Forelimb muscle (tissue), 1 donor: Measurements from ENCODE around the gene INO80B. TPM values are rescaled to one million over a fixed set of nuclear protein-coding genes. Genes with fewer than 3 reads are reported as not detected.

Source experiments
- DNase-seq: peaks from one replicate; pipeline ENCODE4 v3.0.0-alpha.2; 2013; ENCODE audit warnings: low read depth
- polyA plus RNA-seq: library from polyadenylated mRNA; unstranded; fragments of 120-200 nt; gene quantifications from one replicate; pipeline ENCODE4 v1.2.1, GENCODE V29; 2013; ENCODE audit not compliant: insufficient read length

INO80B gene
- polyA plus RNA-seq, 1 donor: 19.0 TPM

- no peak for DNase-seq
These were observed 47.3 kb downstream of the INO80B start for GRCh38 chr2:74502147-74502719.

DNA sequence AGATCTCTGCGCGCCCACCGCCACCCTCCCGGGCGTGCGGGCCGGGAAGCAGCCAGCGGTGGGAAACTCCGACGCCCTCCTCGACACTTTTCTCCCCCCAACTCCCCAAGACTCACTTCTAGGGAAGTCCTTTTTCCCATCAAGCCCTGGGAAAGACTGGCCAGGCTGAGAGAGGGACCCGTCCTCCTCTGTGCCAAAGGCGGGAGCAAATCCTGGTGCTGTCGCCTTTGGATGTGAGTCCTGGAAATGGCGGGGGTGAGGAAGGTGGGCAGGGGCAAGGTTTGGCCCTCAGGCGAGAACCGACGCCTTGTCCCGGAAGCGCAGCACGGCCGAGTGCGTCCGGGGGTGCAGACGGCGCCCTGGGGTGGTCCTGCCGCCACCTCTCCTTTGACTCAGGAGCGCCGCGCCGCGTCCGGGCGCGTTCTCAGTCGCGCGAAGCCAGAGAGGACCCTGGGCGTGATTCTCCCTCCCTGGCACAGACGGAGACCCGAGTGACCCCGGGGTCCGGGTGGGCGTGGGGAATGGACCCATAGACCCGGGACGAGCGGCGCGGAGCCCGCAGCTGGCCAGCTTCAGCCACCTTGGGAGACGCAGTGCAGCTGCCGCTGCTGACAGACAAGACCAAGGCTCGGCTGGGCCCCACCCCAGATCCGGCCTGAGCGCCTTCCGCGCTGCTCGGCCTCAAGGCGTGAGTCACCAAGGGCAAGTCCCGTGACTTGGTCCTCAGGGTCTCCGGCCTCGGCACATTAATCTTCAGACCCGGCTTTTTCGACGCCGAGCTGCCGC is 48.0 kb downstream of the INO80B start:
- DNase-seq: no peak

DNA sequence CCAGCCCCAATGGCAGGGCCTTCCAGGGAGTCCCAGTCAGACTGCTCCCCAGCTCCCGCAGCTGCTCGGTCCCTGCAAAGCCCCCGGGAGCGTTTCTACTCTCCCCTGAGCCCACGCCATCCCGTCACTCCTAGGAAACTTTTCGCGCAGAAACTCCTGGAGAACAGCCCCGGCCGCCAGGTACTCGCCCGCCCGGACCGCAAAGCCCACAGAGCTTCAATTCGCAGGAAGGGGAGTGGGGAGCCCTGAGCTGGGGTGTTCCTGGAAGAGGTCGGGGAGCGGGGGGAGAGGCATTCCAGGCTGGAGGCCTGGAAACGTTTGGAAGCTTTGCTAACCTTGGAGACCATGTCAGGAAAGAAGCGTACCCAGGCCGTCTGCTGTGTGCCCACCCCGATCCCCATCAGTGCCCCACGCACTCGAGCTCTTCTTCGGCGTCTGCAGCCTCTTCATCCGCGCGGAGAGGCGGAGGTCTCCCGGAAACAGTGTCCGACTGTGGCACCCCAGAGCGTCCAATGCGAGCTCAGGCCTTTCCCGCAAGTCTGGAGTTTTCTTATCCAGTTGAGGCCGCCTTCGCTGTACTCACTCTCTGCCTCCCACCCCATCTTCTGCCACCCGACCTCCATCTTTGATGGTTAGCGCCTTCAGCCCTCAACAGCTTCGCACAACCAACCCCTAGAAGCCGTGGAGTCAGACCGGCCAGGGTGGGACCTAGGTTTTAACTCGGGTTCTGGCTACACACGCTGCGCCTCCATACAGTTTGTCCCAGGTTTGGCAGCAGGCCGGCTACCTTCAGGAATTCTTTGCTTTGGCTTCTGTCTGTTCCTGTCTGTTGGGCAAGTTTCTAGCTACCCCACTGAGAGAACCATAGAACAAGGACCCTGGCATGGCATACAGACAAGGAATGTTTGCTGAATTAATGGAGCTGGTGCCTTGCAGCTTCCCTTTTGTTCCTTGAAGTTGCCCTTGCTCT is 48.9 kb downstream of the INO80B start:
- DNase-seq: no peak

GRCh38 chr2:74504591-74504990 is 49.7 kb downstream of the INO80B start:
- DNase-seq: no peak

DNA sequence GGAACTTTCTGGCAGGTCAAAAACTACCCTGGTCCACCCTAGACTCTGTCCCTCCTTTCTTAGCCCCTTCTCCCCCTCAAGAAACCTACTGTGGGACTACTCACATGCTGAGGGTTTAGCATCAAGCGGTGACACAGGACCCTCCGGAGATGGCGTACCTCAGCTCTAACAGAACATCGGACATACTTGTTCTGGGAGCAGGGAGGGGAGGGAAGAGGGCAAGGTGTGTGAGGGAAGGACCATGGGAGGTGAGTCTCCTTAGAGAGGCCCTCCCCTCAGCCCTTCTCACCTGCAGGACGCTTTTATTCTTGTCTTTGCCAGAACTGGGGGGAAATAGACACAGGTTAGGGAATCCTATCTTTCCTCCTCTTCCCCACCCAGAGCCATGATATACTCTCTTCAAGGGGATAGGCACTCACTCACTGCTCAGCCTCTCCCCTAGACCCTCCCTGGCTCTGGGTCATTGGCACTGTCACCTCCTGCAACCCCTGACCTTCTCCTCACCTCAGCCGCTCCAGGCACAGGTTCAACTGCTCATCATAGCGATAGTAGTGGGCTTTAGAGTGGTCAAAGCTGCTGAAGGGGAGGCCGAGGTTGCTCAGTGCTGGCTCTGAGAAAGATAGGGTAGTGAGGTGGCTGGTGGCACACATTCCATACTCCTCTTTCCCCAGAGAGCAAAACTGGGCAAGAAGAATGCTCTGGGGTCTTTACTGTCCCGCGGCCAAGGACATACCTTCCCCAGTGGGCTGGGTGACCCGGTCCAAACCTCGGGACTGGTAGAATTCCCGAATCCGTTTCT is 50.8 kb downstream of the INO80B start:
- no peak for DNase-seq

GRCh38 chr2:74507145-74507925 is 52.4 kb downstream of the INO80B start, which contains the start of gene PCGF1:
Gene PCGF1 (minus strand): TSS chr2:74507695. CDS start chr2:74507668, 27 bp downstream.
- DNase-seq: peak; percentile 97

Other genes with a start within 250 kb of the INO80B start
- gene SLC4A5, start 111.7 kb upstream of the INO80B start, polyA plus RNA-seq: 2.0 TPM
- gene DCTN1, start 74.8 kb upstream of the INO80B start, polyA plus RNA-seq: 98.0 TPM
- gene C2orf81, start 33.5 kb upstream of the INO80B start, polyA plus RNA-seq: 2.2 TPM
- 8.7 TPM for gene WDR54, start 33.4 kb upstream of the INO80B start, polyA plus RNA-seq
- 50.9 TPM for gene RTKN, start 13.2 kb upstream of the INO80B start, polyA plus RNA-seq
- 57.6 TPM for gene WBP1, start 3.4 kb downstream of the INO80B start, polyA plus RNA-seq
- 30.4 TPM for gene MOGS, start 10.3 kb downstream of the INO80B start, polyA plus RNA-seq
- 66.9 TPM for gene MRPL53, start 17.6 kb downstream of the INO80B start, polyA plus RNA-seq
- gene CCDC142, start 27.9 kb downstream of the INO80B start, polyA plus RNA-seq: 9.9 TPM
- 18.3 TPM for gene TTC31, start 28.0 kb downstream of the INO80B start, polyA plus RNA-seq
- 1.2 TPM for gene LBX2, start 44.5 kb downstream of the INO80B start, polyA plus RNA-seq
- gene PCGF1, start 52.6 kb downstream of the INO80B start, polyA plus RNA-seq: 14.1 TPM
- gene TLX2, start 59.4 kb downstream of the INO80B start, polyA plus RNA-seq: not detected
- 0.14 TPM for gene DQX1, start 71.1 kb downstream of the INO80B start, polyA plus RNA-seq
- gene AUP1, start 74.6 kb downstream of the INO80B start, polyA plus RNA-seq: 60.5 TPM
- gene HTRA2, start 74.8 kb downstream of the INO80B start, polyA plus RNA-seq: 28.8 TPM
- gene LOXL3, start 98.9 kb downstream of the INO80B start, polyA plus RNA-seq: 8.7 TPM
- gene DOK1, start 99.6 kb downstream of the INO80B start, polyA plus RNA-seq: 5.5 TPM
- gene M1AP, start 193.2 kb downstream of the INO80B start, polyA plus RNA-seq: 0.14 TPM
- gene SEMA4F, start 199.2 kb downstream of the INO80B start, polyA plus RNA-seq: 2.1 TPM